D721Med (cell line): ENCODE results near the gene PDIA4.
"Not testable (repeated sequence)": the region's sequence is repeated elsewhere in the genome, so short reads cannot be mapped to it uniquely, and the experiment has no call there.

Experiments
- DNase-seq: peaks from one replicate; pipeline ENCODE4 v3.0.0; 2011; ENCODE audit warnings: low spot score; ENCODE audit not compliant: insufficient read length
- FAIRE-seq: peaks from 2 replicates; lab custom pipeline; 2011; peaks lifted over from hg19 to GRCh38; lab: Jason Lieb, UNC
- TF ChIP-seq, protein P1 (sequence below): IDR thresholded peaks from 2 replicates; pipeline ENCODE4 v1.5.1; 2012; ENCODE audit warnings: mild to moderate bottlenecking, control low read depth; ENCODE audit not compliant: insufficient read depth; ENCODE audit errors: missing control alignments

PDIA4 gene

DNA sequence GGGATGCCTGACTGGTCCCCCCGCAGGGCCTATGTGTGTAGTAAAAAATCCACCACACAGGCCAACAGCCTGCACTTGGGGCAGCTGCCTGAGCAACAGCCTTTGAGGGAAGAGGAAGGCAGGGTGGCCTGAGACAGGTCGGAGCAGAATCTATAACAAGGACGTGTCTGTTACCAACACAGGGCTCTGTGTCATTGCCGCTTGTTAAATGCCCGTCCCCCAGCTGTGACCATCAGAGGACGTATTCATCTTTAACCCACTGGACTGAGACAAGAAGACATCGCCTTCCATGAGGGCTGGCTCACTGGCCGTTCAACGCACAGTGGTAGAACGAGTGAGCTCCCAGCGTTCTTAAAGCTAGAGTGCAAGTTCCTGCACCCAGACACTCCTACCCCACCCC, 7.8 kb downstream of the PDIA4 start:
- no peak for DNase-seq
- TF ChIP-seq, protein P1, sequence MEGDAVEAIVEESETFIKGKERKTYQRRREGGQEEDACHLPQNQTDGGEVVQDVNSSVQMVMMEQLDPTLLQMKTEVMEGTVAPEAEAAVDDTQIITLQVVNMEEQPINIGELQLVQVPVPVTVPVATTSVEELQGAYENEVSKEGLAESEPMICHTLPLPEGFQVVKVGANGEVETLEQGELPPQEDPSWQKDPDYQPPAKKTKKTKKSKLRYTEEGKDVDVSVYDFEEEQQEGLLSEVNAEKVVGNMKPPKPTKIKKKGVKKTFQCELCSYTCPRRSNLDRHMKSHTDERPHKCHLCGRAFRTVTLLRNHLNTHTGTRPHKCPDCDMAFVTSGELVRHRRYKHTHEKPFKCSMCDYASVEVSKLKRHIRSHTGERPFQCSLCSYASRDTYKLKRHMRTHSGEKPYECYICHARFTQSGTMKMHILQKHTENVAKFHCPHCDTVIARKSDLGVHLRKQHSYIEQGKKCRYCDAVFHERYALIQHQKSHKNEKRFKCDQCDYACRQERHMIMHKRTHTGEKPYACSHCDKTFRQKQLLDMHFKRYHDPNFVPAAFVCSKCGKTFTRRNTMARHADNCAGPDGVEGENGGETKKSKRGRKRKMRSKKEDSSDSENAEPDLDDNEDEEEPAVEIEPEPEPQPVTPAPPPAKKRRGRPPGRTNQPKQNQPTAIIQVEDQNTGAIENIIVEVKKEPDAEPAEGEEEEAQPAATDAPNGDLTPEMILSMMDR, result no peak

DNA sequence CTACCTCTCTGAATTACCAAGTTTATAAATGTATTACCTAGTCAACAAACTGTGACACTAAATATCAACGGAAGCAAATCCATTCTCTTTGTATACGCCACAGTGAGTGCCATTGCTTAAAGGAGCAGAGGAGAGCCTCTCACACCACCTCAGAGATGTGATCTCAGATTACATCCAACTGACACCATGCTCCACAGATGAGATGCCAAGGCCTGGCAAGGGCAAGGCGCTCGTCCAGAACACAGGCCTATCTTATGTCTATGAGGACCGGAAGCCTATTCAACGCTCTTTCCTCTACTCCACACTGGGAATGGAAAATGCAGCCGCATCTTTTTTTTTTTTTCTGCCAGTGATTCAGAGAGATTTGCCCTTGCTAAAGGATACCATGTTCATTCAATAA, 11.4 kb downstream of the PDIA4 start:
- no peak for FAIRE-seq
- TF ChIP-seq, protein P1, result no peak
- DNase-seq, result no peak

More for the DNA sequence above, 7.8 kb downstream of the PDIA4 start:
- FAIRE-seq, result no peak

DNA sequence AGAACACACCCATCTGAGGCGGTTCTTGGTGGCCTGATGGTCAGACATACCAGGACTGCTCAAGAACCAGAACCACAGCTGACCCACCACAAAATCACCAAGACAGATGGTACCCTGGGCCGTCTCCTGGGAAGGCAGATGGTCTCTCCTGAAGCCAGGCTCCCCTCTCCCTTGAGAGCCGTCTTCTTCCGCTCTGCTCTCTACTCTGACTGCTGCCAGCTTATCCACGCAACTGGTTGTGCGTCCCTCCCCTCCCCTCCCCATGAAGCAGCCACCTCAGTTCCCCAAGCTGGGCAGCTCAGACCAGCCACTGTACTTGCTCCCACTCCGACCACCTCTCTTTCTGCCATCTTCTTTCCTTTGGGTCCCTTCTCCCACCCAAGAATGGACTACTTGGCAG, 14.0 kb downstream of the PDIA4 start:
- DNase-seq, result no peak
- TF ChIP-seq, protein P1, result no peak
- FAIRE-seq, result no peak

DNA sequence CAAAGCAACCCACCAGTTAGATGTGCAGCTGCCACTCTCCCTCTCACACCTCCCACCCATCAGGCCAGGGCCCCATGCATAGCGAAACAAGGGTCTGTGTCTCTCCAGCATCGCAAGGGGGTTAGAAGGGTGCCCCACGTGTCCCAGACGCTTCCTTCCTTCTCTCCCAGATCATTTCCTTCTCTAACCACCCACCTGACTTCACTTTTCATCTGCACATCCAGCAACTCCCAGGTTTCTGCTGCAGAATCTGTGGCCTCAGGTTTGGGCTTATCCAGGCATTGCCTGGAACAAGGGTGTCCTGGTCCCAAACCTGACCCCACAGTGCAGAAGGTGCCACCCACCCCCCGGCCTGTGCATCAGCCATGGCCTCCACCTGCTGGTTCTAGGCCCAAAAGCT, 14.4 kb downstream of the PDIA4 start:
- no peak for FAIRE-seq
- TF ChIP-seq, protein P1, result no peak

DNA sequence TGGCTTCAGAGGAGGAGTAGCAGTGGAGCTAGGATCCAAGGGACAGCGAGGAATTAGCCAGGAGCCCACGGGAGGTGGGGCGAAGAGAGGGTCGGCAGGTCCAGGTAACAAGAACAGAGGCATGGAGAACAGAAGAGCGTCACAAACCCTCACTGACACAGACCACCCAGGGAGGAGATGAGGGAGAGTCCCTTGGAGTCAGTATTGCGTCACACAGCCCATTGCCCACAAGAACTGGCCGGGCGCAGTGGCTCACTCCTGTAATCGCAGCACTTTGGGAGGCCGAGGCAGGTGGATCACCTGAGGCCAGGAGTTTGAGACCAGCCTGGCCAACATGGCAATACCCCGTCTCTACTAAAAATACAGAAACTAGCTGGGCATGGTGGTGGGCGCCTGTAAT, 15.6 kb downstream of the PDIA4 start:
- FAIRE-seq, DNase-seq: not testable (repeated sequence)

More for the DNA sequence above, 14.4 kb downstream of the PDIA4 start:
- DNase-seq, result no peak

DNA sequence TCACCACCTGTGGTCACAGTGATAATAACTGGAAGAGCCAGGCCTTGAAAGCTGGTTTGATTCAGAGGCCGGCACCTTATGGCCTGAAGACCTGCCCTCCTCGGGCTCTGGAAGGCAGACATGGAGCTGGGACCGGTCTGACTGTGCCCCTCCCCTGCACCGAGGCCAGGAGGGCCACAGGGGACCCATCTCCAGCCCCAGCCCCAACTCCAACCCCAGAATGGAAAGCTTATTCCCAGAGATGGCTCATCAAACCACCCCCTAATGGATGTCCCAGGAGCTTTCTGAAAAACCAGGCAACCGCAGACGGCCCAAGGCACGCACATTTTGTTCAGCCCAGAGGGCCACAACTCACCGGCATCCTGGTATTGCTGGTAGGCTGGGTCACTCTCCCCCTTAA, 16.8 kb downstream of the PDIA4 start:
- no peak for DNase-seq
- TF ChIP-seq, protein P1, result no peak
- no peak for FAIRE-seq

DNA sequence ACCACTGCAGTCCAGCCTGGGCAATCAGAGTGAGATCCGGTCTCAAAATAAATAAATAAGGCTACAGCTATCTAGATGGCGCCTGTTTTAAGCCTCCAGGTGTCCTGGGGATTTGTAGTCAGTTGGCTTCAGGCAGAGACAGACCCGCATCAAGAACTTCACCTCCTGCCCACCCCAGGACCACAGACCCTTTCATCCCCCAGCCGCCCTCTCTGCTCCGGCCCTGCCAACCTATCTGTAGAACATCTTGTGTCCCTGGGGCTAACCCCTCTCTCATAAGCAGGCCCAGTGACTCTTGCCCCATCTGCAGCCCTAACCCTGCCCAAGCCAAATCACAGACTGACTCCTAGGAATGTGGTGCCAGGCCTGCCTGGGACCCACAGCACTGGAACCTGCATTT, 17.9 kb downstream of the PDIA4 start:
- TF ChIP-seq, protein P1, result no peak
- DNase-seq (no peak), FAIRE-seq (no peak)

DNA sequence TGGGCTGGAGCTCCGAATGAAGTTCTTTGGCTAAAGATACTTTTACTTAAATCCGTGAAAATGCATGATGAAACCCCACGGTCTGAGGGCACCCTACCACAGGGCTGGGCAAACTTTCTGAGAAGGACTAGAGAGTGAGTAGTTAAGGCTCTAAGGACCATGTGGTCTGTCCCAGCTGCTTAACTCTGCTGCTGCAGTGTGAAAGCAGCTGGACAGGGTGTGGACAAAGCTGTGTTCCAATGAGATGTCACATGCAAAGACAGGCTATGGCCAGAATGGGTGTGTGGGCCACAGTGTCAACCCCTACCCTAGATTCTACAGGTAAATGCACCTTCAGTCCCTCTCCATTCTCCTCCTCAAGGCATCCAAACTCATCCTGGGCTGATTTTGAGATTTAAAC, 18.8 kb downstream of the PDIA4 start:
- TF ChIP-seq, protein P1, result no peak
- no peak for FAIRE-seq
- no peak for DNase-seq
